Neural crest cell (in vitro differentiated cells): ENCODE measurements around the gene CCNL1. TPM values are rescaled to one million over a fixed set of nuclear protein-coding genes. Genes with fewer than 3 reads are reported as not detected.

Experiments used
- DNase-seq: peaks from one replicate; pipeline ENCODE4 v3.0.0; 2021; ENCODE audit warnings: low read depth, mixed read lengths, low spot score
- H3K27ac Mint-ChIP-seq: one replicate; pipeline ENCODE4 v1.8.0; 2021; ENCODE audit warnings: mild to moderate bottlenecking, mixed read lengths; ENCODE audit not compliant: unreplicated experiment
- H3K27me3 Mint-ChIP-seq: 2 replicates; pipeline ENCODE4 v1.8.0; 2021; ENCODE audit warnings: low read depth, mild to moderate bottlenecking, mixed read lengths
- H3K36me3 Mint-ChIP-seq: 2 replicates; pipeline ENCODE4 v1.8.0; 2021; ENCODE audit warnings: low read depth, mild to moderate bottlenecking, mixed read lengths
- H3K4me1 Mint-ChIP-seq: 2 replicates; pipeline ENCODE4 v1.8.0; 2021; ENCODE audit warnings: mixed read lengths
- H3K4me3 Mint-ChIP-seq: one replicate; pipeline ENCODE4 v1.8.0; 2021; ENCODE audit warnings: mild to moderate bottlenecking, mixed read lengths
- H3K9me3 Mint-ChIP-seq: 2 replicates; pipeline ENCODE4 v1.8.0; 2021; ENCODE audit warnings: mixed read lengths
- total RNA-seq: library from RNA; stranded (reverse); gene quantifications from 2 replicates; pipeline ENCODE4 v1.2.1, GENCODE V29; 2021
- TF ChIP-seq, protein P1 (sequence below): fragments of 200-600 bp; sonication (generic); conservative IDR thresholded peaks from 2 replicates; pipeline ENCODE4 v1.5.0; 2021; ENCODE audit warnings: antibody characterized with exemption, mild to moderate bottlenecking

The CCNL1 gene
- total RNA-seq, 1 donor from 2014 or later: 127 TPM

- Mint-ChIP-seq H3K27ac (no peak overlapping the region), H3K36me3 (no peaks in the 10 kb centered on the region), H3K9me3 (peaks cover 3% of the 10 kb centered on the region), H3K27me3 (no peaks in the 10 kb centered on the region), H3K4me3 (no peak overlapping the region), H3K4me1 (peaks cover 8% of the 10 kb centered on the region)
- no peak for DNase-seq
- TF ChIP-seq, protein P1, sequence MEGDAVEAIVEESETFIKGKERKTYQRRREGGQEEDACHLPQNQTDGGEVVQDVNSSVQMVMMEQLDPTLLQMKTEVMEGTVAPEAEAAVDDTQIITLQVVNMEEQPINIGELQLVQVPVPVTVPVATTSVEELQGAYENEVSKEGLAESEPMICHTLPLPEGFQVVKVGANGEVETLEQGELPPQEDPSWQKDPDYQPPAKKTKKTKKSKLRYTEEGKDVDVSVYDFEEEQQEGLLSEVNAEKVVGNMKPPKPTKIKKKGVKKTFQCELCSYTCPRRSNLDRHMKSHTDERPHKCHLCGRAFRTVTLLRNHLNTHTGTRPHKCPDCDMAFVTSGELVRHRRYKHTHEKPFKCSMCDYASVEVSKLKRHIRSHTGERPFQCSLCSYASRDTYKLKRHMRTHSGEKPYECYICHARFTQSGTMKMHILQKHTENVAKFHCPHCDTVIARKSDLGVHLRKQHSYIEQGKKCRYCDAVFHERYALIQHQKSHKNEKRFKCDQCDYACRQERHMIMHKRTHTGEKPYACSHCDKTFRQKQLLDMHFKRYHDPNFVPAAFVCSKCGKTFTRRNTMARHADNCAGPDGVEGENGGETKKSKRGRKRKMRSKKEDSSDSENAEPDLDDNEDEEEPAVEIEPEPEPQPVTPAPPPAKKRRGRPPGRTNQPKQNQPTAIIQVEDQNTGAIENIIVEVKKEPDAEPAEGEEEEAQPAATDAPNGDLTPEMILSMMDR: no peak
Measured at GRCh38 chr3:157122832-157123427, 37.0 kb downstream of the CCNL1 start.

DNA sequence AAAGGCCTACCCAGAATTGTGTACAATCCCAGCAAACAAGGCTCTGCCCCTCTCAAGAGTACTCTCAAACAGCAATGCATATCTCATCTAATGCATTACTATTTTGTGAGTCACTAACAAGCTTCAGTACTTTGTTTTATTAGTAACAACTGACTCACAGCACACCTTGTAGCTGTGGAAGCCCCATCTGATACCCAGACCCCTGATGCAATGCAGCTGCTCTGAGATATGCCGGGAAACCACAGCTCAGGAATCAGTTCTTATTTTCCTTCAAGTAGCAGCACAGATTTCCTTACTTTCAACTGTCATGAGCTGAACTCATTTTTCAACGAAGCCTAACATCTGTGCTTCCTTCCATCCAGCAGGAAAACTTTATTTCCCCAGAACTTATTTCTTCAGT is 37.8 kb downstream of the CCNL1 start:
- peaks cover 8% of the 10 kb centered on the region for H3K4me1 Mint-ChIP-seq
- H3K27me3 Mint-ChIP-seq: no peaks in the 10 kb centered on the region

DNA sequence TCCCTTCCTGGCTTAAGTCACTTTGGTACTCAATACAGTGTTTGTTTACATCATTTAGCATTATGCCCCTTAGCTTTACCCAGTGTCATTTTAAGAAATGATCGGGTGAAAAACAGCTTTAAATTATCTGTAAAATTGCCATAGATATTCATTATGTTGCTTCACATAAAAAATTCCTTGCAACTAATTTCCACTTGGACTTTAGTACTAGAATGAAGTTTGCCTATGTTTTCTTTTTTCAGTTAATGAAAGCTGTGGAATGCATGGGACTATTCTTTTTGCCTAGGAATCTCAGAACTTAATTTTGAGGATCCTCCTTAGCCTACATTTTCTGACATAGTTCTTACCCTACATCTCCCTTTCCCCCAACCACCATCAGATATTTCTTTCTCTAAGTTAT is 38.4 kb downstream of the CCNL1 start:
- Mint-ChIP-seq H3K9me3 (peaks cover 3% of the 10 kb centered on the region), H3K27ac (no peak overlapping the region), H3K36me3 (no peaks in the 10 kb centered on the region), H3K27me3 (no peaks in the 10 kb centered on the region), H3K4me1 (peaks cover 11% of the 10 kb centered on the region), H3K4me3 (no peak overlapping the region)
- TF ChIP-seq, protein P1: no peak
- no peak for DNase-seq

More for the DNA sequence above, 37.8 kb downstream of the CCNL1 start:
- Mint-ChIP-seq H3K36me3 (no peaks in the 10 kb centered on the region), H3K4me3 (no peak overlapping the region), H3K9me3 (peaks cover 3% of the 10 kb centered on the region), H3K27ac (no peak overlapping the region)
- TF ChIP-seq, protein P1: no peak
- no peak for DNase-seq

GRCh38 chr3:157120071-157120892 is 39.7 kb downstream of the CCNL1 start:
- H3K27ac Mint-ChIP-seq: no peak overlapping the region
- DNase-seq: no peak
- H3K4me3 Mint-ChIP-seq: no peak overlapping the region
- no peaks in the 10 kb centered on the region for H3K36me3 Mint-ChIP-seq
- TF ChIP-seq, protein P1: no peak
- H3K9me3 Mint-ChIP-seq: peaks cover 3% of the 10 kb centered on the region
- no peaks in the 10 kb centered on the region for H3K27me3 Mint-ChIP-seq
- peaks cover 24% of the 10 kb centered on the region for H3K4me1 Mint-ChIP-seq

DNA sequence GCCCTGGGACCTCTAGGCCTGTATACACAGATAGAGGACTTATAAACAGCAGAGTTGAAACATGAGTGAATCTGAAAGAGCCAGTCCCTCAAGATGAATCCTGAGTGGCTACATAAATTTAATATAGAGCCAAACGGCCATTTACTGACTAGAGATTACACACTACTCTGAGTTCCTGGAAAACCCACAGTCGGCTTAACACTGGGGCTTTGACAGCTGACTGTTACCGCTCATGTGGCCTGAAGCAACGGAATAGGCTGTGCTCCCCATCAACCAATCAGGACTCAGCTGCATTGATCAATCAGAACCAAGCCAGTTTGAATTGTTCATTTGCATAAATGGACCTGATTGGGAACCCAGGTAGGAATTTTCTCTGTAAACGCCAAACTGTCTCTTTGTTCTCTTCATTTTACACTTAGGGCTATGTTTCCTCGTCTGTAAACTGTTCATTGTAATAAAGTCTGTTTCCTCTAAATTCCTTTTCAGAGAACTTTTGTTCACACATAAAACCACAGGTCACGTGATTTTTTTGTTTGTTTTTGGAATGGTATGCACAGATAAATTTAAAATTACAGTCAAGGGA is 40.5 kb downstream of the CCNL1 start:
- no peak overlapping the region for H3K4me3 Mint-ChIP-seq
- H3K27ac Mint-ChIP-seq: no peak overlapping the region
- TF ChIP-seq, protein P1: no peak
- no peaks in the 10 kb centered on the region for H3K36me3 Mint-ChIP-seq
- H3K9me3 Mint-ChIP-seq: peaks cover 3% of the 10 kb centered on the region
- peaks cover 25% of the 10 kb centered on the region for H3K4me1 Mint-ChIP-seq
- no peaks in the 10 kb centered on the region for H3K27me3 Mint-ChIP-seq
- DNase-seq: no peak
